HG02870 (cell line): ENCODE results near the gene CCDC59.
"Not testable (repeated sequence)": the region's sequence is repeated elsewhere in the genome, so short reads cannot be mapped to it uniquely, and the experiment has no call there.

Experiments used
- ATAC-seq: cut with Tn5 transposase; IDR thresholded peaks from one replicate; pipeline ENCODE4 v1.9.1; 2021; ENCODE audit warnings: mild to moderate bottlenecking, moderate library complexity; ENCODE audit not compliant: unreplicated experiment

The CCDC59 gene, protein sequence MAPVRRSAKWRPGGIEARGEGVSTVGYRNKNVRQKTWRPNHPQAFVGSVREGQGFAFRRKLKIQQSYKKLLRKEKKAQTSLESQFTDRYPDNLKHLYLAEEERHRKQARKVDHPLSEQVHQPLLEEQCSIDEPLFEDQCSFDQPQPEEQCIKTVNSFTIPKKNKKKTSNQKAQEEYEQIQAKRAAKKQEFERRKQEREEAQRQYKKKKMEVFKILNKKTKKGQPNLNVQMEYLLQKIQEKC

DNA sequence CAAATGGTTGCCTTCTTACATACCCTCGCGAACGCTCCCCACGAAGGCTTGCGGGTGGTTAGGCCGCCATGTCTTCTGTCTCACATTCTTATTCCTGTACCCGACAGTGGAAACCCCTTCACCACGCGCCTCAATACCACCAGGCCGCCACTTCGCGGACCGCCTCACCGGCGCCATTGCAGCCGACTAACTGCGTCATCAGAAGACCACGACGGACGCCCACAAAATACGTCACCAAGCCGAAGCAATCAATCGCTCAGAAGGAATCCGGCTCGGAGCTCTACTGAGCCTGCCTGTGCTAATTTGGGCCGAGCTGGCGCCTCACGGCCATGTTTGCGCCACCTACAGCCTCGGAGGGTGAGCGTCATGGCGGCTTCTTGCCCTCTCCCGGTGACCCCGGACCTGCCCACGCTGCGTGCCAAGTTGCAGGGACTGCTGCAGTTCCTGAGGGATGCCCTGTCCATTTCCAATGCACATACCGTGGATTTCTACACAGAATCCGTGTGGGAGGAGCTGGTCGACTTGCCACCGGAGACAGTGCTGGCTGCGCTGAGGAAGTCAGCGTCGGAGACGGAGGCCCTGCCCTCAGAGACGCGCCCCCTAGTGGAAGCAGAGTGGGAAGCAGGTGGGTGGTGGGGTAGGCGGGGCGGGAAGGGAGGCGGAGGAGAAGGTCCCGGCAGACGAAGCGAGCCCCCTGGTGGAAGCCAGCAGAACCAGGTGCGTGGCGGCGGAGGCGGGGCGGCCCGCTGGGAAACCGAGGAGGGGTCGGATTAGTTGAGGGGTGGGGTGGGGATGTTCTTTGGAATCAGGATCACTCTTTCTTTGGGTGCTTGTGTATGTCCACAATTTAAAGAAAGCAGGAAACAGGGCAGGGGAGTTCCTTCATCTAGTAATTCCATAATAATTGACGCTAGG is at the start of gene CCDC59, which contains the start of gene METTL25:
TSS of gene CCDC59 (minus strand) at position 188 of the 915 bp plus-strand sequence. CDS start at position 177, 11 bp downstream.
TSS of gene METTL25 (plus strand) at position 330 of the 915 bp plus-strand sequence. CDS start at position 367, 37 bp downstream.
- peak; percentile 94 for ATAC-seq

DNA sequence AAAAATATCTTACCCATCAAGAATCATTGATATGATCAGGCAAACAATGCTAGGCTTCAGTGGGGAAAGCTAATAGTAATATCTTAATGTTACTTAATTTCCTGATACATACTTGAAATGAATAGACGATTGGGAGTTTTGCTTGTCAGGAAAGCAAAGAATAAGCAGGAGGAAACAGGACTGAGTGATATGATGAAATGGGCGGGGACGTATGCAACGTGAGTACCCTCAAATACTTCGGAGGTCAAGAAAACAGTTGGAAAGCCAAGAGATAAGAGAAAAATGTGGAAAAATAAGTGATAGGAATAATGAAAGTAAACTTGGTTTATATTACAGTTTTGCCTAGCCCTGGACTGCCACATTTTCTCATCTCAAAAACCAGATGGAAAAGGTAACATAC is 49.3 kb upstream of the CCDC59 start:
- no peak for ATAC-seq

DNA sequence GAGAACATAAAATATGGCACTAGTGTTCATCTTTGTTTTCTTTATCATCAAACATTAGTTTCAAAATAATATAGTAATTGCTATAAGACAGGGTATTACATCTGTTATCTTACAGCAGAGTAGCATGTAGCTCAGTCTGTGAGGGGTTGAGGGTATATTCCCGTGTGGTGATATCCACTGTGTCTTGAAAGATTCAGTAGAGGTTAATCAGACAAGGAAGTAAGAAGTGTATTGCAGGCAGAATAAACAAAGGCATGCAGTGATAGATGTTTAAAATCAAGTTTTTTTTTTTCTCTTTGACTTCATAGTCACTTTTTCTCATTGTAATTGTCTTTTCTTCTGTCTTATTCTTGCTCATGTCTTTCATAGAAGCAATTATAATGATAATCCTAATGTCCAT is 48.5 kb upstream of the CCDC59 start:
- no peak for ATAC-seq

DNA sequence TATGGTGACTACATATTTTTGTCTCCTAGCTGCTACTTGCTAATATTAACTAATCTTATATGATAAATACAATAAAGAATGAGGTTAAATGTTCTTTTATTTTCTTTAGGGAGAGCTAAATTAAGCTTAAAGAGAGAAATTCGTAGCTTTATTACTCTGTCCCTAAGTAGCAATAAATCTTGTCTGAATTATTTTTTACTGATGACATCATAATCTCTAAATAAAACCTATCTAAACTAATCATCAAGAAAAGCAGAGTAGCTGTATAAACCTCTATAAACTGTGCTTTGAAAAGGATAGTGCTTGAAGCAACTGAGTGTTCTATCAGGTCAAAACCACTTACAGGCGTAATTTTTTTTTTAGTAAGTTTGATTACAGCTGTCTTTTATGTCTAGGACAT is 42.6 kb upstream of the CCDC59 start:
- no peak for ATAC-seq

DNA sequence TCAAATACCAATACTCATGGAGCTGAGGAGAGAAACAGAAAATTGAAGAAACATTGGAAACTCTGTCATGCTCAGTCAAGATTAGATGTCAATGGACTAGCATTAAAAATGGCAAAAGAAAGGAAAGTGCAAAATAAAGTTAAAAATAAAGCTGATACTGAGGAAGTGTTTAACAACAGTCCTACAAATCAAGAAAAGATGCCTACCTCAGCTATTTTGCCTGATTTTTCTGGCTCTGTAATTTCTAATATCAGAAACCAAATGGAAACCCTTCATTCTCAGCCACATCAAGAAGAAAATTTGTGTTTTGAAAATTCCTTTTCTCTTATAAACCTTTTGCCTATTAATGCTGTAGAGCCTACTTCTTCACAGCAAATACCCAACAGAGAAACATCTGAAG is 40.7 kb upstream of the CCDC59 start:
- ATAC-seq: no peak

DNA sequence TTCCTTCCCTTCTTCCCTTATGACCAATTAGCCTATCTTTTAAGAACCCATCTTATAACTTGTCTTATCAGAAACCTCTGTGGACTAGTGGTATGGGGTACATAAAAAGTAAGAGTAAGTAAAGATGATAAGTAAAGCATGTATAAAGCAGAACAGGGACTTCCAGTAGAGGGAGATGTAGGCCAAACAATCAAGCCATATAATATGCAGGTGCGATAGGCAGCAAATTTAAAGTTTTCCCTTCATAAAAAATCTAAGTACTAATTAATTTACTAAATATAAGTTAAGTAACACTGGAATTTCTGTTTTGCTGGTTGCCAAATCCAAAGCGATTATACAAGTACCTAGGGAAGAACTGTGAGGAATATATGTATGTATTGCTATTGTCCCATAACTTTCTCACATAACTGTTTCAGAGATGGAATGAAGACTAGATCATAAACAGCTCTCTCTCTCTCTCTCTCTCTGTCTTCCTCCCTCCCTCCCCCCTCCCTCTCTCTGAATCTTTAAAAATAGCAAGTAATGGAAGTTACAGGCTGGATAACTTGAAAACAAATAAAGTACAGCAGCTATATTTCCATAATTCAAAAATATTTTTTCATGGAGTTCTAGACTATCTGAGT is 25.9 kb upstream of the CCDC59 start:
- no peak for ATAC-seq

DNA sequence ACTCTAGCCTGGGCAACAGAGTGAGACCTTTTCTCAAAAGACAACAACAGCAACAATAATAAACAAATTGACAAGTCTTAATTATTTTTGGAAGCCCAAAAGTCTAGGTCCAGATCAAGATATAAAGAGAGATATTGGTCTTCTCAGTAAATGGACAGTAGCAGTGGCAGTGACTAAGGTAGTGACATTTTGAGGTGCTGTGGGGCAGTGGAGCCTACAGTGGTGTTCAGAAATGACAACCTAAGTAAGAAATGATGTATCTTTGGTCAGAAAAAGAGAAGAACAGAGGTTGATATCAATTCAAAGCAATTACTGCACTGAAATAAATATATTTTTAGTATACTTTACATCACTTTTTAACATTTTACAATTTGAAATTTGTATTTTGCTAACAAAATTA is 20.8 kb upstream of the CCDC59 start:
- ATAC-seq: peak; percentile 58

DNA sequence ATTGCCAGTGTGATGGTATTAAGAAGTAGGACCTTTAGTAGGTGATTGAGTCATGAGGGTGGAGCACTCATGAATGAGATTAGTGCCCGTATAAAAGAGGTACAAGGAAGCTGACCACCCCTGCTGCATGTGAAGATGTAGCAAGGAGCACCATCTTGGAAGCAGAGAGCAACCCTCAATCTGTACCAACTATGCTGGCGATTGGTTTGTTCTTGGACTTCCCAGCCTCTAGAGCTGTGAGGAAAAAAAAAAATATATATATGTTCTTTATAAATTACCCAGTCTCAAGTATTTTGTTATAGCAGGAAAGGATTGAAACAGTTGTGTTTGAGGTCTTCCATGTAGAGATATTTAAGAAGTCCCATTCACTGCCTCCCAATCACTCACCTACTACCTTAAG is 17.0 kb upstream of the CCDC59 start:
- no peak for ATAC-seq

DNA sequence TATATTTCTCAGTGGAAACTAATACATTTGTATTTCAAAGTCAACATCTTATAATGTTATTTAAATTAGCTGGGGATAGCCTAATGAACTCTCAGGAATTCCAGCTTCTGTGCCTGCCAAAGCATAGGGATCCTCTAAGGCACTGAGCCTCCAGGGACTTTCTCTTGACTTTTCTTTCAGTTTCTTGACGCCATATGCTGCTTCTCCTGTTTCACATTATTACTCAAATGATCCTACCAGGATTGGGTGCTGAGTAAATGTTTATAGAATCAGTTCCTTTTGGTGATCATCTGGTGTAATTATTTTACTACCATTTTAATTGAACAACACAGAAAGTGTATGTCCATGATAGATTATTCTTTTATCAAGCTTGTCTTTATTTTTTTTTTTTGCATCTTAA is 8.0 kb upstream of the CCDC59 start:
- no peak for ATAC-seq

DNA sequence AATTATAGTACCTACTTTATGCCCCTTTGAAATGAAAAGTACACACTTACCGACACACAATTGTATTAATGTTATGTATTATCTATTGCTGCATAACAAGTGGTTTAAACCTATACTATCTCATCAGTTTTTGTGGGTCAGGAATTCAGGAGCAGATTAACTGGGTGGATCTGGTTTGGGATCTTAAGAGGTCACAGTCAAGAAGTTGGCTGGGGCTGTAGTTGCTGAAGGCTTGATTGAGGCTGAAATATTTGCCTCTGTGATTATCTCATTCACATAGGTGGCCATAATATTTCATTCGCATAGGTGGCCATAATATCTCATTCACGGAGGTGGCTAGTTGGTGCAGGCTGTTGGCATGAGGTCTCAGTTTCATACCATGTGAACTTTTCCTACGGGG is 5.8 kb upstream of the CCDC59 start:
- ATAC-seq: no peak

DNA sequence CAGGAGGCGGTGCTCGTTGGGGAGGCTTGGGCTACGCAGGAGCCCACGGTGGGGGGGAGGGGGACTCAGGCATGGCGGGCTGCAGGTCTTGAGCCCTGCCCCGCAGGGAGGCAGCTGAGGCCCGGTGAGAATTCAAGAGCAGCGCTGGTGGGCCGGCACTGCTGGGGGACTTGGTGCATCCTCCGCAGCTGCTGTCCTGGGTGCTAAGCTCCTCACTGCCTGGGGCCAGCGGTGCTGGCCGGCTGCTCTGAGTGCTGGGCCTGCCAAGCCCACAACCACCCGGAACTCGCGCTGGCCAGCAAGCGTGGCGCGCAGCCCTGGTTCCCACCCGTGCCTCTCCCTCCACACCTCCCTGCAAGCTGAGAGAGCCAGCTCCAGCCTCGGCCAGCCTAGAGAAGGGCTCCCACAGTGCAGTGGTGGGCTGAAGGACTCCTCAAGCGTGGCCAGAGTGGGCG is 3.3 kb upstream of the CCDC59 start:
- ATAC-seq: no peak

DNA sequence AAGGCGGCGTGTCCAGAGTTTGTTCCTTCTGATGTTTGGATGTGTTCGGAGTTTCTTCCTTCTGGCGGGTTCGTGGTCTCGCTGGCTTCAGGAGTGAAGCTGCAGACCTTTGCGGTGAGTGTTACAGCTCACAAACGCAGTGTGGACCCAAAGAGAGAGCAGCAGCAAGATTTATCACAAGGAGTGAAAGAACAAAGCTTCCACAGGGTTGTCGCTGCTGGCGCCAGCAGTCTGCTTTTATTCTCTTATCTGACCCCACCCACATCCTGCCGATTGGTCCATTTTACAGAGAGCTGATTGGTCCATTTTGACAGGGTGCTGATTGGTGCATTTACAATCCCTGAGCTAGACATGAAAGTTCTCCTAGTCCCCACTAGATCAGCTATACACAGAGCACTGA is 2.6 kb upstream of the CCDC59 start:
- ATAC-seq: not testable (repeated sequence)

DNA sequence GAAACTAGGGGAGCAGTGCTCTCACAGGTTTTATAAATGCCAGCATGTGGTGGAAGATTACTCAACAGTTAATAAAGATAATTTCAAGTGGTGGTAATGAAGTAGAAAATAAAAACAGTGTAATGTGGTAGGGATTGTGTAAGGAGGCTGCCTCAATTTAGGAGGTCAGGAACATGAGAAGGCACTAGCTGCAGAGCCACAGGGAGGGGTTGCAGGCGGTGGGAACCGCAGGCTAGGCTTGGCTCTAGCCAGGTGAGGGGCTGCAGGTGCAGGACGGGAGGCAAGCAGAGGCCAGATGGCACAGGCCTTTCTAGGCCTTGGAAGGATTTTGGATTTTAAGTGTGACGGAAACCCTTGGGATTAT is 910 bp upstream of the CCDC59 start:
- peak; percentile 2 for ATAC-seq

DNA sequence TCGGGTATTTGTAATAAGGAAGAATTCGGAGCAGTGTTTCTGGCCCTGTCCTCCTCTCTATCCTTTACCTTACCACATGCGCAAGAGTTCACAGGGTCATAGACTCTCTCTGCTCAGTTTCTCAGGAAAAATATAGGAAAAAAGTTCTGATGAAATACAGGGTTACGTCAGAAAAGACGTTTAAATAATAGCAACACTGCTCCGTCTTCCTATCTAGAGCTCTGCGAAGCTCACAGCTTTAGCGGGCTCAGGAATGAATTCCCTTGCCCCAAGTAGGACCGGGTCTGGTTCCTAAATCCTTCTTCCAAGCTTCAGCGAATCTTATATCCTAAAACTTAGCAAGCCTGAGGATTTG is 365 bp downstream of the CCDC59 start:
- ATAC-seq: no peak

DNA sequence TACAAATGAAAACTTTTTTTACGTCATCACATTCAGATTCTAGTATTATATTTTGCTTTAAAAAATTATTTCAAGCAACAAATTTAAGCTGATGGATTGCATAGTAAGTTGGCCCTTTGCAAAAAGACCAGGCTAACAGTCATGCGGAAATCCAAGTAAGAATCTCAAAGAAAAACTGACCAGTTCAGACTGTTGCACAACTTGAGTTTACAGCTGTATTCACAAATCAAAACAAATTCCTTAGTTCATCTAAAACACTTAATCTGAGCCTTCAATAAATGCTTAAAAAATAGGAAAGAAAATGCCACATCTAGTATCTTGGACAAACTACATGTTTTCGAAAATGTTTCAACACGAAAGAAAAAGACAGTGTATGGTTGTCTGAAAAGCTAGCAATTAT is 847 bp downstream of the CCDC59 start:
- no peak for ATAC-seq

DNA sequence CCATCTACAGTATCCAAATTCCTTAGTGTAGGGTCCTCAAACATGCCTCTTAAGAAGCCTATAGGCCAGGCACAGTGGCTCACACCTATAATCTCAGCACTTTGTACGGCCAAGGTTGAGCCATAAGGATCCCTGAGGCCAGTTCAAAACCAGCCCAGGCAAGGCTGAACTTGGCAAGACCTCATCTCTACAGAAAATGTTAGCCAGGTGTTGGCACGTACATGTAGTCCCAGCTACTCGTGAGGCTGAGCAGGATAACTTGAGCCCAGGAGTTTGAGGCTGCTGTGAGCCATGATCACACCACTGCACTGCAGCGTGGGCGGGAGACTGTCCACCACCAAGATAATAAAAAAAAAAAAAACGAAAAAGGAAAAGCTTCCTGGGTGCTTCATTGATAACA is 6.8 kb downstream of the CCDC59 start:
- no peak for ATAC-seq

DNA sequence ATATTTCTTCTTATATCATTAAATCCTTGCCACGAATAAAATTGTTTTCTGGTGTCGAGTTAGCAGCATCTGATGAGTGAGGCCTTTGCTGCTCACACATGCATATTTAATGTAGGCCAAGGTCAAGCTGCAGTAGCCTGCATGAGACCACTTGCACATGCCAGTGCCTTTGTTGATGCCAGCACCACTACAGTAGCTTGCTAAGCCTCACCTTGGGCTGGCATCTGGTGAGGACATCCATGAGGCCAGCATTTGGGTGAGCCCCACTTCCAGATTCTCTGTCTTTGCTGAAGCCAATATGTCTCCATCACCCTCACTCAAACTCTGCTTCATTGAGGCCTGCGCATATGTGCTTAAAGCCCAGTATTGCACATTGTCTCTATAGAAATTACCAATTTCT is 8.0 kb downstream of the CCDC59 start:
- no peak for ATAC-seq

DNA sequence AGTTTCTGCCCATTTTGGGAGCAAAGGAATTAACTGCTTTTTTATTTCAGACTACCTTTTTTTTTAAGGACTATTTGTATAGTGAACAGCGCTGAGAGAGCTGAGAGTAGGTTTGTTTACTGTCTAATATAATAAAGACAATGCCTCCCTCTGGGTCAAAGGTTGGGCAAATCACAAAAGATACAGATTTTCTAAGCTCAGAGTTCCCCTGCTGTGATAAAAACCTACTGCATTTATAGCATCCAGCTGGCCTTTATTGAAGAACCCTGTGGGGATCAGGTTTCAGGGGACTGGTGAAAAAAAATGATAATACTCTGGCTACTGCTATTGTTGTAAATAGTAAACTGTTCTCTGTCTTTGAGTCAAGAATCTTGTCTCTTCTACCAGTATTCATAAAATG is 28.7 kb downstream of the CCDC59 start:
- ATAC-seq: no peak

DNA sequence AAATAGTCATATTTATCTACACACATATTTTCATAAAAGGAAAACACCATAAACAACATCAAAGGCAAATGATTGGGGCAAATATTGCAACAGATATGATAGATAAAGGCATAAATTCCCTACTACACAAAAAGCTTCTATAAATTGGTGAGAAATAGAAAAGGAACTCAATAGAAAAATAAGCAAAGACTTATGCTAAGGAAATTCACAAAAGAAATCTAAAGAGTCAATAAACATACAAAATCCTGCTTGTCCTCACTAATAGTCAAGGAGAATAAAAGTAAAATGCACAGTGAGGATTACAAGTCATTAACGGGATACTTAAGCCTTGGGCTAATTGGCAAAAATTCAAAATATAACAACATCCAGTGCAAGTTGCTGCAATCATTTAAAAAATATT is 30.3 kb downstream of the CCDC59 start:
- no peak for ATAC-seq

DNA sequence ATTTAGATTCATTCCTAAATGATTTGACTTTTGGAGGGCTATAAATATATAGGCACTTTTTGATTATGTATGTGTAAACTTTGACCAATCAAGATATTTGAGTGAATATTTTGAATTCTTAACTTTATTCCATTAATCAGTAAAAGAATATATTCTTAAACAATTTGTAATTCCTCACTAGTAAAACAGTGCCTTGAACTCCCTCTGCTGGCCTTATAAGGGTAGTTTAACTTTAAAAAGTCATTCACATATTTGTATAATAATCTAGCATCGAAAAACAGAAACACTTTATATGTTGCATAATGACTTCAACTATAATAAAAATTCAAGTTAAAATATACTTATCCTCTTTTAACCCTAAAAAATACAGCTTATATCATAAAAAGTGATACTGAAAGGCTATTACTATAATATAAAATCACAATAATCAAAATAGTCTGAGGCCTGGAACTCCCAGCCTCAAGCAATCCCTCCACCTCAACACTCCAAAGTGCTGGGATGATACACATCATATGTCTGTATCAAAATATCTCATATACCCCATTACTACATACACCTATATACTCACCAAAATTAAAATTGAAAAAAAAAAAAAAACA is 31.2 kb downstream of the CCDC59 start:
- peak; percentile 65 for ATAC-seq

DNA sequence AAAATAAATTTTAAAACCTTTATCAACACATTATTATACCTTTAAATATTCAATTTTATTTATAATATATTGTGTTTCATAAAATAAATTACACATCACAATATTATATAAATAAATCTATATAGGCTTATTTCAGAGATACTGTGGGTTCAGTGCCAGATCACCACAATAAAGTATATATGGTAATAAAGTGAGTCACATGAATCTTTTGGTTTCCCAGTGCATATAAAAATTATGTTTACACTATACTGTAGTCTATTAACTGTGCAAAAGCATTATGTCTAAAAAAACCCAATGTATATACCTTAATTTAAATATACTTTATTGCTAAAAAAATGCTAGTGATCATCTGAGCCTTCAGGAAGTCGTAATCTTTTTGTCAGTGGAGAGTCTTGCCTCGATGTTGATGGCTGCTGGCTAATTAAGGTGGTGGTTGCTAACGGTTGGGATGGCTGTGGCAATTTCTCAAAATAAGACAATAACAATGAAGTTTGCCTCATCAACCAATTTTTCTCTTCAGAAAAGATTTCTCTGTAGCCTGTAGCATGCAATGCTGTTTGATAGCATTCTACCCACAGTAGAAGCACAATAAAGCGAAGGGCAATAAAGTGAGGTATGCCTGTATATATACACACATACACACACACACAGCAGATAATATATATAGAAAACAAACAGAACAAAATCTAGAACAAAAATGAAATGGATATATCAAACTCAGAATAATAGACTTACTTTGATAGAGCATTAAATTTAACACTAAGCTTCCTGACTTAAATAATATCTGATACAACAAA is 32.4 kb downstream of the CCDC59 start:
- ATAC-seq: no peak
